ENCODE data around the gene VPS39.

DNA sequence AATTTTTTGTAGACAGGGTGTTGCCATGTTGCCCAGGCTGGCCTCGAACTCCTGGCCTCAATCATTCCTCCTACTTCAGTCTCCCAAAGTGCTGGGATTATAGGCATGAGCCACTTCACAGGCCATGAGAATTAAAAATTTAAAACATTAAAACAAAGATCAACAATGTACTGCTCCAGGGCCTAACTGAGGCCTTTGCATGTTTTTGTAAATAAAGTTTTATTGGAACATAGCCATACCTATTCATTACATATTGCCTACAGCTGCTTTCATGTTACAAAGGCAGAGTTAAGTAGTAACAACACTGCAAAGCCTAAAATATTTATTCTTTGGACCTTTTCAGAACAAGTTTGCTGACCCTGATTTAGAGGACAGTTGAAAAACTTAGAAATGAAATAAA, 9.6 kb downstream of the VPS39 start:
- TF ChIP-seq POLR2A (IDR thresholded peaks at IDR 0.05): no peak
- no peak for TF ChIP-seq CTCF (IDR thresholded peaks at IDR 0.05)
- TF ChIP-seq EP300 (IDR thresholded peaks at IDR 0.05): no peak
